HG02759 (cell line): ENCODE measurements around the gene SNAPC1.
A peak's percentile ranks its signal among the peaks of the same experiment; 100 is the strongest.
"Not testable (repeated sequence)": the region's sequence is repeated elsewhere in the genome, so short reads cannot be mapped to it uniquely, and the experiment has no call there.

Experiments
- ATAC-seq: cut with Tn5 transposase; IDR thresholded peaks from one replicate; pipeline ENCODE4 v1.9.1; 2021; ENCODE audit warnings: mild to moderate bottlenecking, moderate library complexity; ENCODE audit not compliant: unreplicated experiment

The SNAPC1 gene

GRCh38 chr14:61749867-61750266, 12.4 kb upstream of the SNAPC1 start:
- ATAC-seq = no peak

DNA sequence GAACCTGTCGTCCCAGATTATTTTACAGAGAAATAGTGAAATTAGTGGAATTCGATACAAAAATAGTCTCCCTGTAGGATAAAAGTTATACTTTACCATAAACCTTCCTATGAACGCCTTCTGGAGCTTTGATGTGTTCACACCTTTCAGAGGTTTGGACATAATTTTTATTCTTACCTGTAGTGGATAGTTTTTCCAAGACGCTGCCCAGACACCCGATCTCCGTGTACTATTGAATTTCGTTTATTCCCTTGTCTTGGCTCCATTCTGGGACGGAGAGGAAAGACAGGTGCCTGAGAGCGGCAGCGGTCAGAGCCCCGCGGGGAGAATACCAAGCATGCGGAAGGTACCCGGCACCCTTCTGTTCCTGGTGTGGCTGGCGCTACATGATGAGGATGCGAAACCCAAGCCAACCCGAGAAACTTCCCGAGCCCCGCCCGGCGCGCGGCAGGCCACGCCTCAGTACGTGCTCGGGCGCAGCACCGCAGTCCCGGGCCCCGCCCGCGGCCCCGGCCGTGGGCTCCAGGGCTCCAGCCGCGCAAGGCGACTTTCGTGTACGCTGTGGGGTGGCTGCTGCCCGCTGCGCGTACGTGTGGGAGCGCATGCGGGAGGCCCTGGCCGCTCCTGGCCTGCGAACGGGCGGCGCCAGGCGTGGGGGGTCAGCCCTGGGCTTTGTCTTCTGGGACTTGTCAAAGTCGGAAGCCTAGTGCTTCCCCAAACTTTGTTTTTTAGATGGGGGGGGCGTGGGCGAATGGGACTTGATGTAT, 11.3 kb upstream of the SNAPC1 start:
- ATAC-seq = peak; percentile 96

DNA sequence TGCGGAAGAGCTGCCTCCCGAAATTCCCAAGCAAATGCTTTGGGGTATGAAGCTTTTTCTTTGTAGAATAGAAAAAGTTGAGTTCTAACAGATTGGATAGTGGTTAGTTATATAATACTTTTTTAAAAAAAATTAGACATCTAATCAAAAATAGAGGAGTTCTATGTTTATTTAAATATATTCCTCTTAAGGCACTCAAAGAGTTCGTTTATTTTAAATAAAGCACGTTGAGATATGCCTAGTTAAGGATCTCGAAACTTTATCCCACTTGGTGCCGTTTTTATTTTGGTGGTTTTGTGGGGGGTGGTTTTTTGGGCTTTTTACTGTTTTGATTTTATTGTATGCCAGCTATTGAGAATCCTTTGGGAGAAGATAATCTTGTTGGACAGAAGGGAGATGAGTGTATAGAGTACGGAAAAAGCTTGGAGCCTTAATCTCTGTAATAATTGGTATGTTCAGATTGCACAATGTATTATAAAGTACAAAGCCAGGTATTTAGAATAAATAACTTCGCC, 10.7 kb upstream of the SNAPC1 start:
- no peak for ATAC-seq

DNA sequence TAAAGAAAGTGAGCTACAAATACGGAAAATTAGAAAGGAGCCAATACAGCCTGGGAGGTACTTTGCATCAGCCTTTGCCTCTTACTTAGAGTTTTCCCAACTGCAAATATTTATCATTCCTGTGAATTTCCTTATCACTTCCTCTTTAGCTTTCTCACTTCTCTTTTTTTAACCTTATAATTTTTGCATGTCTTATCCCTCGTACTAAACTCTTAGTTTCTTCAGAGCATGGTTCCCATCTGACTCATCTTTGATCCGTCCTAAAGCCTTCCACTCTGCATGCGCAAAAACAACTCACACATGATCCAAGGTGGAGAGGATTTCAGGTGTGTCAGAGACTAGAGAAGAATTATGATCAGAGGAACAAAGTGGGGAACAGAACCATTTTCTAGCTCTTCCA, 9.6 kb upstream of the SNAPC1 start:
- ATAC-seq = peak; percentile 34

DNA sequence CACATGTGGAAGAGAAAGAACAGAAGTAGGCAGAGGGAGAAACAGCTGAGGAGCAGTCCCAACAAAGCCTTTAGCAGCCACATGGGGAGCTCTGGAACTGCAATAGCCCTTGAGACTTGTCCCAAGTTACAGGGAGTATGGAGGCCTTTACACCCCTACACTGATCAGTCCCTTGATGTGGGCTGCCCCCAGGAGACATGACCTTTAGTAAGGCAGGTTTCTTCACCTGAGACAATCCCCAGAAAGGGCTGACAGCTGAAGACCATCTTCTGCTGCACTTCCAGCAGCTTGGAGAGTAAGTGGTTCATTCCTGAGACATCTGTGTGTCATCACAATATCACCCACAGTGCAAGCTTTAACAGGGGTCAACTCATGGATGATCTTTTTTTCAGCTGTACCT, 8.6 kb upstream of the SNAPC1 start:
- no peak for ATAC-seq

DNA sequence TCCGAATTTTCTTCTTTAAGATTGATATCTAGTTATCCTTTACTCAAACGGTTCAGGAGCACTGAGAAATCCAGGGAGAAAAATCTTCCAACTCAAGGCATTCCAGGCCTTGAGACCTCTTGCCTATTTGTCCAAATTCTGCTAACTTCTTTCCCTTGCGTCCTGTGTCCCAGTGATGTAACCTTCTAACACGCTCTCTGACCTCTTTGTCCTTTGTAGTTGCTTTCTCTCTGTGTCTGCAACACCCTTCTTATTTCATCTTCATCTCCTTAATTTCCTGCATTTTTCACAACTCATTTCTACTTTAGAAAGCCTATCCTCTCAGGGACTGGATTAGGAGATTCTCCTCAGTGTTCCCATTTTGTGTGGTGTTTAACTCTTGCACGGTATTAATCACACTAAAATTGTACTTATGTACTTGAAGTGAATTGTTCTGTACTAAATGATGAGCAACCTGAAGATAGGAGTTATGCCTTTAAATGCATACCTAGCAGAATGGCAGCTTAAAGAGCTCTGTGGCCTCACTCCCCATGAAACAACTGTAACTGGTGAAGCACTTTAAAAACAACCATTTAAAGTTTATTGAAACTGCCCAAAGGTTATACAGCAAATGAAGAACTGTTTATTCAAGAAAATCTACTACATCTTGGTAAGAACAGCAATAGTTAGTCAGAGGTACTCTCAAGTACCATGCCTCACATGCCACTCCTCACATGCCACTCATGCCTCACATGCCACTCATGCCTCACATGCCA, 7.4 kb upstream of the SNAPC1 start:
- no peak for ATAC-seq

DNA sequence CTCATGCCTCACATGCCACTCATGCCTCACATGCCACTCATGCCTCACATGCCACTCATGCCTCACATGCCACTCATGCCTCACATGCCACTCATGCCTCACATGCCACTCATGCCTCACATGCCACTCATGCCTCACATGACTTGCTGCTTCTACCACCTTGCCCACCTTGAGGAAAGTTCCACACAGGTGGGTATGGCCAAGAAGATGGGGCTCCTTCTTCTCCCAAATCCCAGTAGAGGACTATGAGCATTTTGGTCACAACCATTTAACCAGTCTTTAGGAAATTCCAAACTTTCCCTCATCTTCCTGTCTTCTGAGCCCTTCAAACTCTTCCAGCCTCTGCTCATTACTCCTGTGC, 6.9 kb upstream of the SNAPC1 start:
- not testable (repeated sequence) for ATAC-seq

DNA sequence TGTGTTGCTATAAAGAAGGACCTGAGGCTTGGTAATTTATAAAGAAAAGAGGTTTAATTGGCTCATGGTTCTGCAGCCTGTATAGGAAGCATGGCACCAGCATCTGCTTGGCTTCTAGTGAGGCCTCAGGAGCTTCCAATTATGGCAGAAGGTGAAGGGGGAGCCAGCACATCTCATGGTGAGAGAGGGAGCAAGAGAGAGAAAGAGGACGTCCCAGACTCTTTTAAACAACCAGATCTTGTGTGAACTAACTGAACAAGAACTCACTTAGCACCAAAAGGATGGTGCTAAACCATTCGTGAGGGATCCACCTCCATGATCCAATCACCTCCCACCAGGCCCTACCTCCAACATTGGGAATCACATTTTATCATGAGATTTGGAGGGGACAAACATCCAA, 6.1 kb upstream of the SNAPC1 start:
- ATAC-seq = no peak

DNA sequence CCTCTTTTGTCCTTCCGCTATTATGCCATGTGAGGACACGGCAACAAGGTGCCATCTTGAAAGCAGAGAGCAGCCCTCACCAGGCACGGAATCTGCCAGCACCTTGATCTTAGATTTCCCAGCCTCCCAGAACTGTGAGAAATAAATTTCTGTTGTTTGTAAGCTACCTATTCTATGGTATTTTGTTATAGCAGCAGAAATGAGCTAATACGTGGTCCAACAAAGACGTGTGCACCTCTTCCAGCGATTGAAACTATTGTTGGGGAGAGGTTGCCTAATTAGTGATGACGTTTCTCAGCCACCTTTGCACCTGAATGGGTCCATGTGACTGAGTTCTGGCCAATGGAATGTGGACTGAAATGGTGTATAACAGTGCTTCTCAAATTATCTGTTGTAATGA, 2.3 kb upstream of the SNAPC1 start:
- no peak for ATAC-seq

- peak; percentile 1 for ATAC-seq
These were observed 663 bp upstream of the SNAPC1 start for GRCh38 chr14:61761557-61761956.

- no peak for ATAC-seq
These were observed 2.3 kb downstream of the SNAPC1 start for GRCh38 chr14:61764342-61765122.

- ATAC-seq = no peak
These were observed 3.2 kb downstream of the SNAPC1 start for GRCh38 chr14:61765225-61765943.

DNA sequence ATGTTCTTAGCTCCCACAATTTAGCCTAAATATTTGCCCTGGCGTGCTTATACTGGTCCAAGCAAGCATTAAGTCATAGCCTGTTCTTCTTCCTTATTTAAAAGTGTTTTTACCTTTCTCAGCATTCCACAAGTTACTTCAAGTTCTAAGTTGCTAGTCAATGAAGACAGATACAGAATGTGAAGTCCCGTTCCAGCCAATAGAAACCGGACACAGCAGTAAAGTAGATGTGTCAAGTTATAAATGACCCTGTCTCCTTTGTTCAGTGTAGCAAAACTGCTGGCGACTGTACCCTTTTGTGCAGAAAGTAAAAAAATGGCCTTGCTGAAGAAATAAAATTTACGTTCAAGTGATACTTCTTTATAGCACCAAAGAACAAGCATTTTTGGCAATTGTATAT, 3.9 kb downstream of the SNAPC1 start:
- ATAC-seq = no peak

- ATAC-seq = no peak
These were observed 6.0 kb downstream of the SNAPC1 start for GRCh38 chr14:61768240-61768639.

GRCh38 chr14:61769893-61770292, 7.7 kb downstream of the SNAPC1 start:
- ATAC-seq = no peak

- ATAC-seq = no peak
These were observed 12.6 kb downstream of the SNAPC1 start for GRCh38 chr14:61774861-61775260.

DNA sequence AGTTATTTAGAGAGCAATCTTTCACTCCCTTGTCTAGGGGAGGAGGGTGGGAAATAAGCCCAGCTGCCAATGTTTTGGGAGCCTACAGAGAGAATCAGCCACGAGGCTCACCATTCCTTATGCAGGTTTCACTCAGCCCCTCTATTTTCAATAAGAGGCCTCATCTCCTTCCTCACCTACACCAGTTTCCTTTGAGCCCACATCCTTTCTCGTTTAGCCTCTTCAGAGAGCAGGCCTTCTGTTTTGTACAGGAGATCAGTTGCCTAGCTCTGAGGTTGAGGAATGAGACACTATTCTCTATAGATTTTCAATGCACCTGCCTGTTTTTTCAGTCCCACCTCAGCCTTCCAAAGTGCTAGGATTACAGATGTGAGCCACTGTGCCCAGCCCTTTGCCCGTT, 17.9 kb downstream of the SNAPC1 start:
- ATAC-seq = no peak

DNA sequence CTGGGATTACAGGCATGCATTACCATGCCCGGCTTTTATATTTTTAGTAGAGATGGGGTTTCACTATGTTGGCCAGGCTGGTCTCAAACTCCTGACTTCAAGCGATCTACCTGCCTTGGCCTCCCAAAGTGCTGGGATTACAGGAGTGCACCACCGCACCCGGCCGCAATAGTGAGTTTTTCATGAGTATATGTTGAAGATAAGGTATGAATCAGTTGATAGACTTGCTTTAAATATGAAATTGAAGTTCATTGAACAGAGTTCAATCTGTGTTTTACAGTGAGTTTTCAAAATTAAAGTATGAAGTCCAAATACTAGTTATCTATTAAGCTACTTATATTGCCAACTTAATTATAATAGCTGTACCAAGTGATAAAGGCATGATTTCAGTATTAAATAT, 35.1 kb downstream of the SNAPC1 start:
- ATAC-seq = no peak

DNA sequence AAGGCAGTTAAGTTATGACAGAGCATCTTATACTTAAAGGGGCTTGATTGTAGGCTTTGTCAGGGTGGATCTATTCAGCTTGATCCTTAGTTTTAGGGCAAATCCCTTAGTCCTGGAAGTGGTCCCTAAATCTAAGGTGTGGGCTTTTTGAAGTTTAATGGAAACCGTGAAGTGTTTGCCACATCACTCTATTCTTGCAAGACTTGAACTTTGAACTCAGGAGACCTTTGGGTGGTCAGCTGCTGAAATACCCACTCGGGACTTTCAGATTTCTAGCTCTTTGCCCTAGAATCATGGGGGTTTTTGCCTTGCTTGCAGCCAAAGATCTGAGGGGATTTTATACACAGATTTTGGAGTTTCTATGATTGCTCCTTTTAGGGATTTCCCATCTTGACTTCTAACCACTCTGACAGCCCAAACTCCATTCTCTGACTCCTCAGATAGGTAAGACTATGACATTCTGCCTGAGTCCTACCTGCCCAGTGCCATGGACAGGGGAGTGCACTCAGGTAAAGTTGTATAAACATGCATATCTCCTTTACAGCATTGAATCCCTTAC, 39.9 kb downstream of the SNAPC1 start:
- no peak for ATAC-seq

DNA sequence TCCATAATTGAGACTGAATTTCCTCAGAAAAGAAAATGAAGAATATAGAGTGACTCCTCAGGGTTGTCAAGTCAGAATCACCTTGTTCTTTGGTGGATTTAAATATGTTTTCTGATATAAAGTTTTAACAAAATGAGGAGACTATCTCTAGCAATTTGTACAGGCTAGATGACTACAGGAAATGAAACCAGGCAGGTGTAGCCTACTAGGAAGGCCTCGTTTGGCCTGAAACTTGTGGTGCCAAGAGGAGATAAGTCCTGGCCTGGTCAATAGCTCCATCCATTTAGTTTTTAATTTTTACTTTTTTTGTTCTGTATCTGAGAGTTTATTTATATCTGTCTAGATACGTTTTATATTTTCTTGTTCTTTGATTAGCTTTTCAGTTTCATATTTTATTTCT, 41.5 kb downstream of the SNAPC1 start:
- peak; percentile 57 for ATAC-seq

GRCh38 chr14:61805451-61805850, 43.2 kb downstream of the SNAPC1 start:
- no peak for ATAC-seq
